HCEC 1CT (cell line): ENCODE results near the gene MAT2B.

Source experiments
- DNase-seq: peaks from one replicate; pipeline ENCODE4 v3.0.0-alpha.2; 2017

The MAT2B gene

GRCh38 chr5:163505368-163506094 lies at the start of gene MAT2B:
MAT2B (plus strand) TSS chr5:163505619; CDS start chr5:163505687, 68 bp downstream.
- DNase-seq, result peak; percentile 96

GRCh38 chr5:163456029-163456589 lies 49.3 kb upstream of the MAT2B start:
- DNase-seq, result no peak

GRCh38 chr5:163456840-163457239 lies 48.6 kb upstream of the MAT2B start:
- DNase-seq, result no peak

DNA sequence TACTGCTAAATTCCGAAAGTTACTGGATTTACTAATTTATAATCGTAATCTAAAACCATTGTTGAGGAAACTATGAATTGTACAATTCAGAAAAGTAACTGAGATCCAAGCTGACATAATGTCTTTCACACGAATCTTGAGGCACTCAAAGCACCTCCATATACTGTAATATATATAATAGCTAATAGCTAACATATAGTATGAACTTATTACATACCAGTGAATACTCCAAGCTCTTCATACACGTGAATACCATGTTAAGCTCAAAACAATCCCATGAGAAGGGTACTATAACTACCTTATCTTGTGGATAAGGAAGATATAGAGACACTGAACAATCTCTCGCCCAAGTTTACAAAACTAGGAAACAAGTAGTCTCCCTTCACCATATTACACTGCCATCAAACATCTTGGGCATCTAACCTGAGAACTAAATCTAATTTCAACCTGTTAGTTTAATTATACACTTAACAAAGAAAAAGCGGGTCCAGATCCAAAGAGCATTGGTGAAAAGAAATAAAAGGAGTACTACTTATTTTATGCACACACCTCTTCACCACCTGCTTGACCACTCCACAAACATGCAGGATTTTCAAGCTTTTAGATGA lies 46.5 kb upstream of the MAT2B start:
- no peak for DNase-seq

DNA sequence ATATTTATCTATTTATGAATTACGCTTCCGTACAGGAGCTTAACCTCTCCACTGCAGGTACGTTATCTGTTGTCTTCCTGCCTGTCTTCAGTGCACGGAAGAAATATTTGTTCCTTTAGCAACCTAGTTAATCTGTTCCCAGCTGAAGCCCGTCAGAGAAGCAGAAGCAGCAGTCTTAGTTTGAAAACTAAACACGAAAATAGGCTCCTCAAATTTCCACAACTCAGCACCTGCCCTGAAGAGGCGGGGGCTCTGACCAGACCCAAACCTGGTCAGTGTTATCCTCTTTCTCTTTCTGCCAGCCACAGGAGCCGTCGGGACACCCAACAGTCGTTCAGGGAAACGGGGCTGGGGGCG lies 46.0 kb upstream of the MAT2B start:
- no peak for DNase-seq

DNA sequence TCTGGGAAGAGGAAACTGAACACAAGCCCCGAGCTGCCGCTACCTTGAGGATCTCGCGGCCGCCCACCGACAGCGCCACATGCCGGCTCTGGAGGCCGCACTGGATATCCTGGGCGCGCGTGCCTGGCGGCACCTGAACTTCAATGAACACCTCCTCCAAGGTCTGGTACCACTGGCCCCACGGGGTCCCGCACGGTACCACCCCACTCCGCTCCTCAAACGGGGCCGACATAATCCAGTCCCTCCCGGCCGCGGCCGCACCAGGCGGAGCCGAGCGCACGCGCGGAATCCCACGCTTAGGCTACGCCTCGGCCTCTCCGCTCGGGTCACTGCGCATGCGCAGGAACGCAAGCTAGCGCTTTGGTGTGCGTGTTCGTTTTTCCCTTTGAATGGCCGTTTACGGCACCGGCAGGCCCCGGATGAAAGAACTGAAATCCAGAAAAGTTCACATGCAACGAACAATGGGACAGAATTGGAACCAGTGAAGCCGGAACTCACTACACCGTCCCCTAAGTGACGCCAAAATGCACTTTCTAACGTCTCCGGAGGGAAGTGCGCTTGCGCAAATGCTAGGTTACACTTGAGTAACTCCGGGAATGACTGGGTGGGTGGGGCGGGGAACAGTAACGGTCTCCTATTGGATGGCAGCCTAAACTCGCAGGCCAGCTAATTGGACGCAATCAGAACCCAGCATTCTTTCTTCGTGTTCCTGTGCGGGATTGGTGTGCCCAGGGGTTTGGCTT lies 45.4 kb upstream of the MAT2B start, which contains the start of gene NUDCD2:
Gene NUDCD2 (minus strand): TSS at position 284 of the 743 bp plus-strand sequence. CDS start 52 bp downstream, at position 232.
- peak; percentile 99 for DNase-seq

GRCh38 chr5:163460562-163461171 lies 44.8 kb upstream of the MAT2B start, which contains the start of gene HMMR:
HMMR (plus strand) TSS chr5:163460632; CDS start chr5:163460693, 61 bp downstream.
- DNase-seq, result peak; percentile 15

DNA sequence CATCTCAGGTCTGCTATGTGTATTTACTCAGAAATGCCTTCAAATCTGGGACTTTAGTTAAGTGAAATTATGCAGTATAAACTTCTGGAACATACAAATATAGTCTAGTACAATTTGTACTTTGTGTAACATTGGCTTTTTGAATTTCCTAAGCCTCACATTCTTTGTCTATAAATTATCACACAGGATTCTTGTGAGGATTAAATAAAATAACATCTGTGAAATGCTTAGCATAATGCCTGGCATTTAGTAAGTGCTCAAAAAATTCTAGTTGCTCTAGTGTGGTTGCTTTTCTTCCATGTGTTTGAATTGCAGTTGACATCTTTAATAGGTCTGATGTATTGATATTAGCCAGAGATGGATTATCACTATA lies 42.4 kb upstream of the MAT2B start:
- DNase-seq, result peak; percentile 37

DNA sequence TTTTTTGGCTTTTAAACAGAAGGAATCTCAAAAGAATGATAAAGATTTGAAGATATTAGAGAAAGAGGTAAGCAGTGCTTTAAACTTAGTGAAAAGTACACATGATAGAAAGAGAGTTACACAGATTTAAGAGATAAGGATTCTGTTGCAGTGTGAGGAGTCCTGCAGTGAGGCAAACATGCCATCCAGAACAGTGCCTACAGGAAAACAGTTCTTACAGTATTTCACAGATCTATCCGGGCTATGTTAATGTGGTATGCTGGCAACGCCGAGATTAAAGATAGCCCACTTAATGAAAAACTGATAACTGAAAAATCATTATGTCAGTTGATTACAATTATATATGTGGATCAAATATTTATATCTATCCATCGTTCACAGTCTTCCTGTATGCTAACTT lies 37.7 kb upstream of the MAT2B start:
- DNase-seq, result no peak

DNA sequence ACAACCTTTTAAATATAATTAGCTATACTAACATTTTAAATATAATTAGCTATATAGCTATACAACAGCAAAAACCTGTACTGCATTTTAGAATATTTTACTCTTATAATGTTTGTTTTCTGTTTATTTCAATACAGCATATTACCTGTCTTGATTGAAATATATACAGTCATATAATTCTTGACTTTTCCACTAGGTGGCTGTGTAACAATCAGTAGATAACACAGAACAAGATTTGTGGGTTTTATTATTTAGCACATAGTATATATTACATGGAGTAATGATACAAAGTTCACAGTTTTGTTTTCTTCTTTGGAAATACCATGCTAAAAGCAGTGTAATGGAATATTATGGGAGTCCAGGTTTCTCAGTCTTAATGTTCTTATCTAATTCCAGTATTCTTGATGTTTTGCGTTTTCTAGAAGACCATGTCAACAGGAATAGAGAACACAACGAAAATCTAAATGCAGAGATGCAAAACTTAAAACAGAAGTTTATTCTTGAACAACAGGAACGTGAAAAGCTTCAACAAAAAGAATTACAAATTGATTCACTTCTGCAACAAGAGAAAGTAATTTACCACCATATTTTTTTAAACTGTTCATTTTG lies 31.7 kb upstream of the MAT2B start:
- DNase-seq, result peak; percentile 42

- DNase-seq, result no peak
Observed at GRCh38 chr5:163475411-163475810, 30.0 kb upstream of the MAT2B start.

- DNase-seq, result peak; percentile 68
Observed at GRCh38 chr5:163478126-163478981, 27.1 kb upstream of the MAT2B start.

GRCh38 chr5:163478982-163479271 lies 26.5 kb upstream of the MAT2B start:
- no peak for DNase-seq

DNA sequence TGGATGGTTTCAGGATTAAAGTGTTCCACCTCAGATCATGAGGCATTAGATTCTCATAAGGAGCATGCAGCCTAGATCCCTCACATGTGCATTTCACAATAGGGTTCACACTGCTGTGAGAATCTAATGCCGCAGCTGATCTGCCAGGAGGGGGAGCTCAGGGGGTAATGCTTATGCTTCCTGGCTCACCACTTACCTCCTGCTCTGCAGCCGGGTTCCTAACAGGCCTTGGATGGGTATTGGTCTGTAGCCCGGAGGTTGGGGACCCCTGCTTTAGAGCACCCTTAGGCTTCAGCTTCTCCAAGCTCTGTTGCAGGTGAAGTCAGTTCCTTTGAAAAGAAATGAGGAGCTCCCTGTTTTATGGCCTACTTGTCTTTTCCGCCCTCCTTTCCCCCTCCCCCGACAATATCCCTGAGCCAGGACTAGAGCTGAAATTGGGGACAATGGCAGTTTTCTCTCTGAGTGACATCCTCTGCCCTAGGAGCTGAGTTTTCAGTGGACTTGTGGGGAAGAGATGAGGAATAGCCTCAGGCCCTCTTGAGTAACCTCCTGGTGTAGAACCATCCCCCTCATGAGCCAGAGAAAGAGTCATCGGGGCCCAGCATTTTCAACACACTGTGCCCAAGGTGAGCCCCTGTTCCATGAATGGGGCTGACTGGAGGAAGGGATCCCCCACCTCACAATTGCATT lies 16.2 kb upstream of the MAT2B start:
- peak; percentile 19 for DNase-seq

DNA sequence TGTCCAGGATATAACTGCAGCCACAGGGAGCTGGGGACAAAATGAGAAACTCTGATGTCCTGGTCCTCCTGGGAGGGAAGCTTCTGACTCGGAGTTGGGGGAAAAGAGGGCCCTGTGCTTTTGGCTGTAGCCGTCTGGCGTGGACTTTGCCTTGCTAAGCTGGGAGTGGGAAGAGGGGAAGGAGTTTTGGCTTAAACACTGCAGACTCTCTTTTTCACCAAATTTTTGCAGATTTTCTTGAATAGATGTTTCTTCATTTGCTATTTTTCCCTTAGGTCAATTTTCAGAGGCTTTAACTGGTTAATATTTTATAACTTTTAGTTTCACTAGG lies 15.7 kb upstream of the MAT2B start:
- no peak for DNase-seq

DNA sequence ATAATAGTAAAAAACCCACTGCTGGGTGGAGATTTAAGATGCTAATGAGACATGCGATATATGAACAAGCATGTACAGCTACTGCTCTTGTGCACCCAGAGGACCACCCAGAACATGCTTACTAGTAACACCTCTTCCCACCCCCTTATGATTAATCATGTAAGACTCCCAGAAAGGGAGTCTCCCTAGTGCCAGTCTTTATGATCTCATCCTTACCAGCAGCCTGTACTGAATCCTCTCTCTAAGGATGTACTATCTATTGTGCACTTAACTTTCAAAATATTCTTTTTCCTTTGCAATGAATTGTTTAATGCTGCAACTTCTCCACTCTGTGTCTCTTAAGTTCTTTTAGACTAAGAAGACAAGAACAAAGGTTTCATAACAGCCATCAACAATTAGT lies 9.1 kb upstream of the MAT2B start:
- peak; percentile 35 for DNase-seq

DNA sequence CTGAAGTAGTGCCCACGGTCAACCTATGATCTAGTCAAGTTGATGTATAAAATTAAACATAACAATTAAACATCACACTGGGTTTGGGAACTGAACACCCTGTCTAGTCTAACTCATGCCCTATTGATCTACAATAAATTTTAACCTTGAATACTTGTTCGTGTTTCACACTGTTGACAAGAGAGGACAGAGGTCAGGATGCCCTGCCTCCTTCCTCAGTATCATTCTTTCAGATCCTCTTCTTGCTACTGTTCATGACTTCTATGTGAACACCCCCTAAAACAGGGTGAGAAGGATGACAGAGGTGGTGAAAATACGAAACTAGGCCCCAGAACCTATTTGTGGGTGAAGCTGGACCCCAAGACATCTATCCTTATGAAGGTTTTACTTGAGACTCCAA lies 8.1 kb upstream of the MAT2B start:
- no peak for DNase-seq

DNA sequence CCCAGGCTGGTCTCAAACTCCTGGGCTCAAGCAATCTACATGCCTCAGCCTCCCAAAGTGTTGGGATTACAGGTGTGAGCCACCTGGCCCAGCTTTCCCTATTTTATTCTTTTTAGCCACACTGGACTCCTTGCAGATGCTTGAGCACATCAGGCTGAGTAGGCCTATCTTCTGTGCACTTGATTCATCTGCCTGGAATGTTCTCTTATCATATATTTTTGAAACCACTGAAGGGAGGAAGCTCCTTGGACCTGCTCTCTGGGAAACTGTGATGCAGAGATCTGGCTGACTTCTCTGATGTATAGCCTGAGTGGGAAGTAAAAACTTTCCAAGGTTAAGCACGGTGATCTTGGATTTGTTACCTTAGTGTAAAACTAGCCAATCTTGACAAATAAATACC lies 6.5 kb upstream of the MAT2B start:
- peak; percentile 44 for DNase-seq

DNA sequence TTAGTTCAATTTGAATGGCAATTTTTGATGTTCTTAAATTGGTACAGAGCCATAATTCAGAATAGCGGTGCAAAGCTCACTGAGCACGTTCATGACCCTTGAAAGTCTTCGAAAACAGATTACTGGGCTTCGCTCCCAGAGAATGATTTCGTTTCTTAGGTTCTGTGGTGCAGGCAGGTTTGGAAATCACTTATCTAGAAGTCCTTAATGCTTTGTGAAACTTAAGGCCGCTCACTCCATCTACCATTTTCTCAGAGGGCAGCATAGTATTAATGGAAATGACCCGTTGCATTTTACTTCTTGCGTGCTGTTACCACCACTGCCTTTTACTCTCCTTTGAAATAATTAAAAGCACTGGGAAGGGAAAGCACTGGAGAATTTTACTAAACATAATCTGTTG lies 2.9 kb upstream of the MAT2B start:
- no peak for DNase-seq

- DNase-seq, result peak; percentile 79
Observed at GRCh38 chr5:163503106-163504078, 2.0 kb upstream of the MAT2B start.
